Medulla oblongata (tissue), 1 donor: ENCODE measurements around the gene LRP11.
"Not testable (repeated sequence)": the region's sequence is repeated elsewhere in the genome, so short reads cannot be mapped to it uniquely, and the experiment has no call there.

Source experiments
- DNase-seq: peaks from one replicate; pipeline ENCODE4 v3.0.0-alpha.2; 2015; ENCODE audit errors: extremely low spot score

The LRP11 gene

GRCh38 chr6:149897855-149898744 lies 33.9 kb upstream of the LRP11 start, which contains the start of gene RAET1E:
TSS of gene RAET1E (minus strand) at chr6:149898113. CDS start at chr6:149890901, 7,212 bp downstream.
- no peak for DNase-seq

GRCh38 chr6:149897015-149897697 lies 33.0 kb upstream of the LRP11 start:
- DNase-seq: peak; percentile 74

- no peak for DNase-seq
These were observed 32.3 kb upstream of the LRP11 start for GRCh38 chr6:149896491-149896890.

GRCh38 chr6:149895833-149896271 lies 31.7 kb upstream of the LRP11 start:
- DNase-seq: no peak

- peak; percentile 2 for DNase-seq
These were observed 31.0 kb upstream of the LRP11 start for GRCh38 chr6:149895048-149895590.

GRCh38 chr6:149891864-149892263 lies 27.7 kb upstream of the LRP11 start:
- not testable (repeated sequence) for DNase-seq

- no peak for DNase-seq
These were observed 27.1 kb upstream of the LRP11 start for GRCh38 chr6:149891259-149891658.

- no peak for DNase-seq
These were observed 26.5 kb upstream of the LRP11 start for GRCh38 chr6:149890629-149891045.

GRCh38 chr6:149889326-149889725 lies 25.2 kb upstream of the LRP11 start:
- DNase-seq: no peak

GRCh38 chr6:149888659-149889058 lies 24.5 kb upstream of the LRP11 start:
- no peak for DNase-seq

- DNase-seq: no peak
These were observed 23.9 kb upstream of the LRP11 start for GRCh38 chr6:149888093-149888492.

GRCh38 chr6:149887343-149887742 lies 23.2 kb upstream of the LRP11 start:
- no peak for DNase-seq

GRCh38 chr6:149885888-149886287 lies 21.7 kb upstream of the LRP11 start:
- no peak for DNase-seq

GRCh38 chr6:149884617-149885016 lies 20.5 kb upstream of the LRP11 start:
- no peak for DNase-seq

GRCh38 chr6:149884215-149884614 lies 20.1 kb upstream of the LRP11 start:
- DNase-seq: no peak

- no peak for DNase-seq
These were observed 17.7 kb upstream of the LRP11 start for GRCh38 chr6:149881860-149882259.

- no peak for DNase-seq
These were observed 17.1 kb upstream of the LRP11 start for GRCh38 chr6:149881066-149881766.

- no peak for DNase-seq
These were observed 13.5 kb upstream of the LRP11 start for GRCh38 chr6:149877659-149878058.

- no peak for DNase-seq
These were observed 12.2 kb upstream of the LRP11 start for GRCh38 chr6:149876241-149876933.

GRCh38 chr6:149872233-149872632 lies 8.1 kb upstream of the LRP11 start:
- DNase-seq: no peak

GRCh38 chr6:149871182-149871581 lies 7.0 kb upstream of the LRP11 start:
- no peak for DNase-seq
